GM19035 (cell line): ENCODE data around the gene SH3TC1.
A peak's percentile ranks its signal among the peaks of the same experiment; 100 is the strongest.

Experiments
- ATAC-seq: cut with Tn5 transposase; IDR thresholded peaks from one replicate; pipeline ENCODE4 v1.9.1; 2021; ENCODE audit not compliant: unreplicated experiment

The SH3TC1 gene

DNA sequence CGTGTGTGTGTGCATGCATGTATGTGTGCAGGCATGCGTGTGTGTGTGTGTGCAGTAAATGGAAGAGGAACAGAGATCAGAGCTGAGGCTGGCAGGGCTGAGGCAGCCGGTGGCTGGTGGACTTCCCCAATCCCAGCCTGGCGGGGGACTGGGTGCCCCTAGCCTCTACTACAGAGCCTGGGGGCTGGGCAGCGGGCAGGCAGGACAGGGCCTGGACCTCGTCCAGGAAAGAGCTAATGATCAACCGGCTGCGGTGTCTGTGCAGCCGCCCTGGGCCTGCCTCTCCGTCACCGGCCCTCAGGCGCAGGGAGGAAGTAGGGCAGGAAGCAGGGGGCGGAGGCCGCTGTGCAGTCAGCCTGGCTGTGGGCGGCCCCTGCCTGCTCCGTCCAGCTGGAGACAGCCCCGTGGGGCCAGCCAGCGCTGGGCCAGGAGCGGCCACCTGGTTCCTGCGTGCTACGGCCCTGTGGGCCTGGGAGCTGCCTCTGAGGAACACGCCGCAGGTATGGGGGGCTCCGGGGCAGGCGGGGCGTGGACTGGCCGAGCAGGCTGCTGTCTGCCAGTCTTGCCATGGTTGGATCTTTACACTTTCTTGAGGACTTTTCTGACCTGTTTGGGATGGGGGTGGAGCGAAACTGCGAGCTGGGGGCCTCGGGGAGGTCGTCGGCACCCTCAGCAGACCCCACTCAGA is at the start of gene SH3TC1:
Gene SH3TC1 (plus strand): TSS at position 385 of the 688 bp plus-strand sequence. CDS start 5,905 bp downstream, outside the sequence.
- ATAC-seq: peak; percentile 78

- no peak for ATAC-seq
Observed at GRCh38 chr4:8149664-8150063, 49.4 kb upstream of the SH3TC1 start.

DNA sequence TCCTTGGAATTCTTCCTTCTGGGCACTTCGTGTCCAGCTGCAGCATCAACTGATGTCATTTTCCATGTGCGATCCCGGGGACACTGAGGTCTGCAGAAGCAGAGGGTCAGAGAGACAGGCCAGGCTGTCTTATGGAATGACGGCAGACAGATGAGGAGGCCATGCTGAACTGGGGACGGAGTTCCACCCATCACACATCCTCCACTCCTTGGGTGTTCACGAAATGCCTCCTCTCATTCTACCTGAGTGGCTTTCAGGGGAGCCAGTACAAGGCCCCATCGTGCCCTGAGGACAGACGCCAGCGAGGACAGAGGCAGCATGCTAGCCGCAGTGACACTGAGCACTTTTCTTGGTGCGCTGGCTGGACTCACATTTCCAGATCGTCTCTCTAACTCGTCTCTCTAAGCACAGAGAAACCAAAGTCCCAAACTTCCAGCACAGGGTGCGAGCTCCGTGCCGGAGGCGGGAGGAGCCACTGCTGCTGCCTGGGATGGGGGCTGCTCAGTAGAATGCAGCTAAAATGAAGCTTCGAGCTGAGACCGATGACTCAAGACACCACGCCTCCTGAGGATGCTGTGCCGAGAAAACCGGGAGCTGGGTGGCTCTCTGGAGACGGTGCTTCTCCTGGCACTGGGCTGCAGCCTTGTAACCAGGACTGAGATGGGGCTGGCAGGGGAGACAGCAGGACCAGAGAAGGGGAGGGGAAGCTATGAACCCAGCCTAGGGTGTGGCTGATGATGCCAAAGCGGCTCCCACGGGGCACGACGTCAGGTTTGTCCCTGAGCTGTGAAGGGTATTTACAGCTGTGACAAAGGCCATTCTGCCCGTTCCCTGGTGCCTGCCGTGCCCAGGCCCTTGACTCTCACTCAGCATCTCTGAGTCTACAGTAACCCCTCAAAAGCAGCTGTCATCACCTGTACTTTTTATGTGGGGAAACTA is 48.7 kb upstream of the SH3TC1 start:
- ATAC-seq: no peak

DNA sequence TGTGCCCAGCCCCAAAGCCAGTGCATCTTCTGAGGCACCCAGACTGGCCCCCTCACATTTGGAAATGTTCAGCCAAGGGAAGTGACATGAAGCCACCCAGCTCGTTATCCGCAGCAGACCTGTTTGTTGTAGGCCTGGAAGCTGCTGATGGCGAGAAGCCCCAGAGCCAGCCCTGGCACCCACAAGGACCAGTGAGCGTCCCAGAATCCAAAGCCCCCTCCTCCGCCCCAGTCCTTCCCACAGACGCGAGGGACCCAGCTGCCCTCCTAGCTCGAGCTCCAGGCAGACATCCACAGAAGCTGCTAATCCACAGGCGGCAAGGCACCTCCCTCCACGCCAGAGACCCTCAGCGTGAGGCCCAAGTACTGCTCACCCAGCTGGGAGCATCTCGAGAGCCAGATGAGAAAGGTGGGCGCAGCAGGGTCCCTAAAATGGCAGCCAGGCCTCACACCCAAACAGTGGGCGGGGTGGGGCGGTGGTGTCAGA is 47.9 kb upstream of the SH3TC1 start:
- no peak for ATAC-seq

DNA sequence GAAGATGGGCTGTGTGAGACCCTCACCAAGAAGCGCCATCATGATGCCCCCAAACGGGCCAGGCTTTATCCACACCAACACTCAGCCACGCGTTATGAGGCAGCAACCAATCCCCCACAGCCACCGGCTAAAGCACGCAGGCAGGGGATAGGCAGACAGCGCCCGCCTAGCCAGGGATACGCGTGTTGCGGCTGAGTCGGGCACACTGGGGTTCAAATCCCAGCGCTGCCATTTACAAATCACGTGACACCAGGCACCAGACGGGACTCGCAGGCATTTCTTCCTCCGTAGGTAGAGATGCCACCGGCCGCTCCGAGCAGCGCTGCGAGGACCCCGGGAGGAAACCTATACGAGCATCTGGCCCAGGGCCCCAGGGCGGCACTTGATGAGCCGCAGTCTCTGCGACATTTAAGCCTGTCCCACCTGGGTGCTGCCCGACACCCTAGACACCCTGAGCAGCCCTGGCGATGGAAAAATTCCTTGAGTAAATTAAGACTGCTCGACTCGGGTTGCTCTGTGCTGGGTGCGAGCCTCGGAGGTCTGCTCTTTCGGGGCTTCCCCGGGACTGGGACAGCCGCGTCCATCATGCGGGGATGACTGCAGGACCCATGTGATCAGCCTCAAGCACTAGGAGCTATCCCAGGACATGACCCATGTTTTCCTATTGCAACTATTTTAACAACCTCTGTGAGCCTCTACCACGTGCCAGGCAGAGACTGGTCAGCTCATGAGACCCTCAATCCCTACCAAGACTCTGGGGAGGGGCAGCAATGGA is 46.8 kb upstream of the SH3TC1 start:
- ATAC-seq: no peak

- ATAC-seq: no peak
Observed at GRCh38 chr4:8152865-8153257, 46.2 kb upstream of the SH3TC1 start.

- ATAC-seq: no peak
Observed at GRCh38 chr4:8153441-8153840, 45.6 kb upstream of the SH3TC1 start.

GRCh38 chr4:8155048-8155447 is 44.0 kb upstream of the SH3TC1 start:
- no peak for ATAC-seq

- no peak for ATAC-seq
Observed at GRCh38 chr4:8155660-8156421, 43.2 kb upstream of the SH3TC1 start.

GRCh38 chr4:8156617-8157016 is 42.5 kb upstream of the SH3TC1 start:
- ATAC-seq: no peak

- ATAC-seq: no peak
Observed at GRCh38 chr4:8157496-8157895, 41.6 kb upstream of the SH3TC1 start.

DNA sequence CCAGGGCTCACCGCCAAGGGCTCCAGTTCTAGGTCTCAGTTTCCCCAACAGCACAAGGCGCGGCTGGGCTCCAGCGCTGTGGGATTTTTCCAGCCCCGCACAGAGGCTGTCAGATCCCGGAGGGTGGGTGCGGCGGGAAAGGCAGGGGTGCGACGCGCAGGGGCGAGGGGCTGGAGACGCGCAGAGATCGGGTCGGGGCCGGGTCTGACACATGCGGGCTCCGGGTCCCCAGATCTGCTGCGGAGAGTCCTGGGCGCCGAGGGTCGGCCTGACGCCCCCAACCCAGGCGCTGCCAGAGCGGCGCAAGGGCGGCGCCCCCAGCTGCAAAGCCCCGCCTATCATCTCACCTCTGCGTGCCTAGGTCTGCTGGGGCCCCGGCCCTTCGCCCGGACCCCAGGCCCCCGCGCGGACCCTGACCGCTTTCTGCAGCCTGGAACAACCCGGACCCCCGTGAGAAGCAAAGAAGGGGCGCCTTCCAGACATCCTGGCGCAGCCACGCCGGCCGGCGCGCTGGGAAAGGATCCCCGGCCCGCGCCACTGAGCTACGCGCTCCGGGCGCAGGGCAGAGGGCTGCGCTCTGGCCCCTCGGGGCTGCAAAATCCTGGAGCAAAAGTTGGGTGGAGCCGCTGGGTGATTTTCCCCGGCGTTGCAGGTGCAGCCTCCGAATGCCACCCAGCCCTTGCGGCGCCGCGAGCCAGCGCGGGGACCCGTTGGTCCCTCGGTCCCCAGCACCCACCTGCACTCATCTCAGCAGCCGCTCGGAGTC is 41.0 kb upstream of the SH3TC1 start:
- no peak for ATAC-seq

DNA sequence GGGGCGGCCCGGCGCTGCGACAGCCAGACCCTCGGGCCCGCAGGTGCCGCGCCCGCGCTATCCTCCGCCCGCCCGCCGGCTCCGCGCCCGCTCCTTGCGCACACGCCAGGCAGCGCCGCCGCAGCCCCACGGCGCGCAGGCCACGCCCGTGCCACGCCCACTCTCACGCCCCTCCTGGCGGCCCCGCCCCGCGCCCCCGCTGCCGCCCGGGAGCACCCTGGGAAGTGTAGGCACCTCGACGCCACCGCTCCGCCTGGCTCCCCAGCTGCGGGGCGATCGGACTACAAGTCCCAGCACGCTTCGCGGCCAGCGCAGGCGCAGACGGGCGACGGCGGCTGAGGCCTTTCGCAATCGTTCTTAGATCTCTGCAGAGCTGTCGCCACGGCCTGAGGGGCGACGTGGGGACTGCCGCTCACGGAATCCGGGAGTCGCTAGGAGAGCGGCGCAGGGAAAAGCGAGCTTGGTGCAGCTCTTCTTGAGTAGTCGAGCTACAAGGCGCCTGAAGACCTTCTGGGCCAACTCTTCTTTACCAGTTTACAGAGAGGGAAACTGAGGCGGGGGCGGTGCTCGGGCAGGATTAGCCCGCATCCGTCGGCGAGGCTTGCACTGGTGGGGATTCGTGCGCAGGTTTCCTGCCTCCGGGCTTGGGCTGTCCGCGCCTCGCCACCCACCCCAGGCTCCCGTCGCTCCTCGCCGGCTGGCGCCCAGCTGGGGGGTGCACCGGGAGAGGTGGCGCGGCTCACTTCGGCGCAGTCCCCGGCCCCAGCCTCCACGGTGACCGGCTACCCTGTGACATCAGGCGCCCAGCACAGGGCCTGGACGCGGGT is 40.2 kb upstream of the SH3TC1 start, which contains the start of gene ABLIM2:
Gene ABLIM2 (minus strand): TSS at position 104 of the 827 bp plus-strand sequence. CDS start 124 bp downstream, outside the sequence.
- peak; percentile 98 for ATAC-seq

DNA sequence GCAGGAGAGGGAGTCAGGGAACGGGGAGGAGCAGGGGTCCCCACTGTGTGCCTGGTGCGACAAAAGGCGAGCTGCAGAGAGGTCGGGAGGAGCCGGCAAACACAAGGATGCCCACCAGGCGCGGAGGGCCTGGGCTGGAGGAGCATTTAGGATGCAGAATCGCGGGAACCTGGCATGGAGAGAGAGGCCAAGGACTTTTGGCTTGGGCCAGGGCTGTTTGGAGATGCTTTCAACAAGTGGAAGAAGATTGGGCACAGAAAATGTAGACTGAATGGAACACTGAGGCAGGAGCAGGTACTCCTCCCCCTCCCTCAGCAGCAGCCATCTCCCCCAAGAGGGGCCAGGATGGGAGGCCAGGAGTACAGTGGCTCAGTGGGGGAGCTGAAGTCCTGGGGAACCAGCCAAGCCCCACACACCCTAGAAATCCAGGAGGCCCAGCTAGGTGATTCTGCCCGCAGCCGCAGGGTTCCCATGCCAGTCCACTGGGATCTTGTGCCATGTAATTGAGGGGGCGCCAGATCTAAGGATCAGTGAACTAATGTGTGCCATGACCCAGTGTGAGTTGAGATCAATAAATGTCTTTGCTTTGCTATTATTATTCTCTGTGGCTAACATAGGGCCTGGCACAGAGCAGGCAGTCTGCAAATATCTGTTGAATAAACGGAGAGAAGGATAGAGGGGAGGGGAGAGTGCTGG is 39.4 kb upstream of the SH3TC1 start:
- no peak for ATAC-seq

DNA sequence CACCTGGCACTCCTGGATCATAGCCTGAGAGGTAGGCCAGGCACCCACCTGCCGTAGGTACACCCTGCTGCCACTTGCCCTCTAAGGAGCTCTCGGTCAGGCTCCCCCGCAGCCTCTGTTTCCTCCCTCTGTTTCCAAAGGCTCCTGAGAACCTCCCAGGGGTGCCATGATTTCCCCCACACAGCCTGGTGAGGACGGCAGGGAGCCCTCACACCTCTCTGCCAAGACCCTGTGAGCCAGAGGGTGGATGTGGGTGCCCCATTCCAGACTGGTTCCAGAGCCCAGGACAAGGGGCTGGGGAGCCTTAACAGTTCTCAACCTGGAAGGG is 38.9 kb upstream of the SH3TC1 start:
- no peak for ATAC-seq

- no peak for ATAC-seq
Observed at GRCh38 chr4:8160572-8160971, 38.5 kb upstream of the SH3TC1 start.

- ATAC-seq: no peak
Observed at GRCh38 chr4:8162625-8163024, 36.5 kb upstream of the SH3TC1 start.

- ATAC-seq: no peak
Observed at GRCh38 chr4:8163026-8163425, 36.1 kb upstream of the SH3TC1 start.
